ENCODE results near the gene SH3TC2.

DNA sequence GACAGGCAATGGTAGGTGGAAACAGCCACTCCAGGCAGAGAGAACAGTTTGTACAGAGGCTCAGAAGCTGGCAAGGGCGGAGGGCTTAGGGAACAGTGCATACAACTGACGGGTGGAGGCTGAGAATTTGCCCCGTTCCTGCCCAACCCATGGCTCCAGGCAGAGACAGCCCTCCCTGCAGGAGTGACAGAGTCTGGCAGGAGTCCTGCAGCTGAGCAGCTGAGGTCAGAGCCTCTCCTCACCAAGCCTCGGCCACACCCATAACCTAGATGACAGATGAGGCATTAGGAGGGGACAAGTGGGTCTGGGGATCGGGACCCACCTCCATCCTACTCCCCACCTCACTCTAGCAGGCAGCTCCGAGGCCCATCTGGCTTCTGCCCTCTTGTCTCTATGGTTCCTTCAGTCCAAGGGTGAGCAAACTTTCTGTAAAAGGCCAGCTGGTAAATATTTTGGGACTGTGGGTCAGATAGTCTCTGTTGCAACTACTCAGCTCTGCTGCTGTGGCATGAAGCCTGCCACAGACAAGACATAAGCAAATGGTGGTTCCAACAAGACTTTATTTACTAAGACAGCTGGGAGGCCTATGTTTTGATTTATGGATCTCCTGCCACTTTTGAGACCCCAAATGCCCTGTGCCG lies 83.7 kb downstream of the SH3TC2 start:
- TF ChIP-seq, protein P1, sequence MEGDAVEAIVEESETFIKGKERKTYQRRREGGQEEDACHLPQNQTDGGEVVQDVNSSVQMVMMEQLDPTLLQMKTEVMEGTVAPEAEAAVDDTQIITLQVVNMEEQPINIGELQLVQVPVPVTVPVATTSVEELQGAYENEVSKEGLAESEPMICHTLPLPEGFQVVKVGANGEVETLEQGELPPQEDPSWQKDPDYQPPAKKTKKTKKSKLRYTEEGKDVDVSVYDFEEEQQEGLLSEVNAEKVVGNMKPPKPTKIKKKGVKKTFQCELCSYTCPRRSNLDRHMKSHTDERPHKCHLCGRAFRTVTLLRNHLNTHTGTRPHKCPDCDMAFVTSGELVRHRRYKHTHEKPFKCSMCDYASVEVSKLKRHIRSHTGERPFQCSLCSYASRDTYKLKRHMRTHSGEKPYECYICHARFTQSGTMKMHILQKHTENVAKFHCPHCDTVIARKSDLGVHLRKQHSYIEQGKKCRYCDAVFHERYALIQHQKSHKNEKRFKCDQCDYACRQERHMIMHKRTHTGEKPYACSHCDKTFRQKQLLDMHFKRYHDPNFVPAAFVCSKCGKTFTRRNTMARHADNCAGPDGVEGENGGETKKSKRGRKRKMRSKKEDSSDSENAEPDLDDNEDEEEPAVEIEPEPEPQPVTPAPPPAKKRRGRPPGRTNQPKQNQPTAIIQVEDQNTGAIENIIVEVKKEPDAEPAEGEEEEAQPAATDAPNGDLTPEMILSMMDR (IDR thresholded peaks at IDR 0.05), result no peak
- no peak for TF ChIP-seq POLR2A (IDR thresholded peaks at IDR 0.05)

Data from esophagus squamous epithelium (tissue), 4 donors.